Endothelial cell of umbilical vein (primary cell): Measurements from ENCODE around the gene DDX51.

Experiments
- CTCF ChIP-seq, 2 donors: IDR thresholded peaks; 1 replicate in 1 of 2; 2 replicates in 1 of 2; pipeline ENCODE4 v1.5.1; 2011; ENCODE audit warnings: low read length in 2 of 2, mild to moderate bottlenecking in 2 of 2, moderate library complexity in 2 of 2, control low read depth in 1 of 2, inconsistent platforms in 1 of 2, low read depth in 1 of 2; ENCODE audit not compliant: insufficient read depth in 1 of 2; ENCODE audit errors: extremely low read depth in 1 of 2
- EZH2 ChIP-seq: IDR thresholded peaks from 2 replicates; pipeline ENCODE4 v1.6.1; 2012; ENCODE audit warnings: borderline replicate concordance, low read depth, mild to moderate bottlenecking, moderate library complexity, low read length, inconsistent platforms; ENCODE audit not compliant: severe bottlenecking
- GATA2 ChIP-seq: IDR thresholded peaks from 2 replicates; pipeline ENCODE4 v1.7.0; 2011; ENCODE audit warnings: low read depth, mild to moderate bottlenecking, moderate library complexity, mixed read lengths, low read length; ENCODE audit not compliant: insufficient read length, insufficient read depth
- JUN ChIP-seq: IDR thresholded peaks from 2 replicates; pipeline ENCODE4 v1.6.1; 2011; ENCODE audit warnings: borderline replicate concordance, low read depth; ENCODE audit not compliant: insufficient read length, insufficient read depth
- MYC ChIP-seq: IDR thresholded peaks from one replicate; pipeline ENCODE4 v1.6.1; 2011; ENCODE audit warnings: mild to moderate bottlenecking, low read depth, low read length
- POLR2A ChIP-seq: IDR thresholded peaks from 2 replicates; pipeline ENCODE4 v1.6.1; 2012; ENCODE audit warnings: low read depth, mild to moderate bottlenecking, control low read depth, low read length
- POLR2AphosphoS5 ChIP-seq: IDR thresholded peaks from 2 replicates; pipeline ENCODE4 v1.6.1; 2012; ENCODE audit warnings: low read depth, mild to moderate bottlenecking, control low read depth, low read length, moderate library complexity; ENCODE audit not compliant: insufficient read depth
- TF ChIP-seq, protein P1 (sequence below): IDR thresholded peaks from 2 replicates; pipeline ENCODE4 v1.6.1; 2011; ENCODE audit not compliant: insufficient read depth, insufficient read length

DNA sequence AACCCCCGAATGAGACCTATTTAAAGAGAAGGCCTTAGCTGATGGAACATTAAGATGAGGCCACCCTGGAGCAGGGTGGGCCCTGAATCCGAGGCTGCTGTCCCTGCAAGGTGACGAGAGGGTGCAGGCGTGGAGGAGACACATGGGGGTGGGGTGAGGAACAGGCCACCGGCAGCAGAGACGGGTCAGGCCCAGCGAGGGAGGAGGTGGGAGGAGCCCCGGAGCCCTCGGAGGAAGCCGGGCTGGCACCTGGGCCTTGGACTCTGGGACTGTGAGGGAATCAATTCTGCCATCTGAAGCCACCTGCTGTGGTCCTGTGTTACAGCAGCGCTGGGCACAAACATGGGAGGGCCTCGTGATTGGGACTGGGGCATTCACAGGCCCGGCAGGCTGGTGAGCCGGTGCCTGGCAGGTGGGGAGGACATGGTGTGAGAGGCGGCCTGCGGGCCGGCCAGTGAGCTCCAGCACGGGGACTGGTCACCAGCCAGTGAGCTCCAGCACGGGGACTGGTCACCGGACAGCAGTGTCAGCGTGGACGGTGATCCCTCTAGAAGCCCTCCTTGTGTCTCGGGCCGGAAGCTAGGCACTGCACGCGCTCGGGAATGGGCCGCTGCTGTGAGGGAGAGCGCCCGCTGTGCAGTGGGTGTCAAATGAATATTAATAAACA, 46.8 kb upstream of the DDX51 start:
- TF ChIP-seq POLR2A = no peak
- no peak for TF ChIP-seq GATA2
- TF ChIP-seq CTCF (IDR thresholded peaks at IDR 0.05; ENCODE audit: extremely low read depth in 1 of 2, insufficient read depth in 1 of 2, low read depth in 1 of 2, low read length in 2 of 2) = no peak
- TF ChIP-seq, protein P1, sequence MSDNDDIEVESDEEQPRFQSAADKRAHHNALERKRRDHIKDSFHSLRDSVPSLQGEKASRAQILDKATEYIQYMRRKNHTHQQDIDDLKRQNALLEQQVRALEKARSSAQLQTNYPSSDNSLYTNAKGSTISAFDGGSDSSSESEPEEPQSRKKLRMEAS = no peak
- TF ChIP-seq JUN = no peak
- no peak for TF ChIP-seq MYC
- no peak for TF ChIP-seq EZH2
- no peak for TF ChIP-seq POLR2AphosphoS5
